OCI-LY7 (cell line): Measurements from ENCODE around the gene GRK4.

Experiments used
- CTCF ChIP-seq: fragments of 200-600 bp; sonication (generic); conservative IDR thresholded peaks from 2 replicates; pipeline ENCODE4 v1.5.1; 2014; ENCODE audit warnings: mild to moderate bottlenecking, antibody characterized with exemption, low read length, moderate library complexity, mixed read lengths
- EZH2phosphoT487 ChIP-seq: fragments of 200-600 bp; sonication (generic); IDR thresholded peaks from 2 replicates; pipeline ENCODE4 v1.6.1; 2018; ENCODE audit warnings: low read depth, borderline replicate concordance, mild to moderate bottlenecking, mixed run types, antibody characterized with exemption, low read length, moderate library complexity, mixed read lengths

GRCh38 chr4:2994917-2995316 is 31.5 kb downstream of the GRK4 start:
- TF ChIP-seq CTCF, result no peak
- TF ChIP-seq EZH2phosphoT487, result no peak
